ENCODE results near the gene ZNF74. TPM values are rescaled to one million over a fixed set of nuclear protein-coding genes. Genes with fewer than 3 reads are reported as not detected.

The ZNF74 gene
- total RNA-seq, 1 experiment from 2014 or later, result 34.3 TPM

DNA sequence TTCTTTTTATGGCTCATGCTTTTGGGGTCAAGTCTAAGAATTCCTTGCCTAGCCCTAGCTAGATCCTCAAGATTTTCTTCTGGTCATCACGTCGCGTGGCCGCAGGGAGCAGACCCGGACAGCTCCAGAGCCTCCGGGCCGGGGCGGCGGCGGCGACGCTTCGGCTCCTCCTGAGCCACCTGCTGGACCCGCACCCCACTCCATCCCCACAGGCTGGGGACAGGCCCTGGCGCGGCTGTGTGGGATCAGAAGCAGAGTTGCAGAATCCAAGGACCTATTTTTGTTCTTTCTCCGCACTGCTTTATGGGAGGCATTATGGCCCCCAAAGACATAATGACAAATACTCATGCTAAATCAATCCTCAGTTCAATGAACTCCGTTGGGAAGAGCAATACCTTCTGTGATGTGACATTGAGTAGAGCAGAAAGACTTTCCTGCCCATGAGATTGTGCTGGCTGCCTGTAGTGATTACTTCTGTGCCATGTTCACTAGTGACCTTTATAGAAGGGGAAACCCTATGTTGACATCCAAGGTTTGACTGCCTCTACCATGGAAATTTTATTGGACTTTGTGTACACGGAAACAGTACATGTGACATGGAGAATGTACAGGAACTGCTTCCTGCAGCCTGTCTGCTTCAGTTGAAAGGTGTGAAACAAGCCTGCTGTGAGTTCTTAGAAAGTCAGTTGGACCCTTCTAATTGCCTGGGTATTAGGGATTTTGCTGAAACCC is 56.0 kb downstream of the ZNF74 start:
- Histone ChIP-seq H3K27me3 (ENCODE audit: insufficient read depth, low read length) (no peaks in the 10 kb centered on the region), H2BK12ac (ENCODE audit: insufficient read length, low read depth, low read length) (no peak overlapping the region), H3K18ac (ENCODE audit: insufficient read length, low read depth, low read length) (no peak overlapping the region), H3K23ac (ENCODE audit: insufficient read length, low read depth, low read length) (no peak overlapping the region), H2BK120ac (ENCODE audit: low read depth, low read length, poor library complexity, severe bottlenecking) (no peak overlapping the region), H2AK5ac (ENCODE audit: insufficient read length, low read length) (no peak overlapping the region), H2BK20ac (ENCODE audit: low read depth, low read length, poor library complexity, severe bottlenecking) (no peak overlapping the region), H3K4ac (ENCODE audit: low read depth, low read length) (no peak overlapping the region), H4K5ac (ENCODE audit: insufficient read length, low read depth, low read length) (no peak overlapping the region), H3K79me2 (ENCODE audit: insufficient read depth, low read length) (no peaks in the 10 kb centered on the region), H3K9ac (ENCODE audit: extremely low read depth, insufficient read length, low read length) (no peak overlapping the region), H3K56ac (ENCODE audit: insufficient read length, low read depth, low read length) (no peak overlapping the region), H3K23me2 (ENCODE audit: insufficient read length, low read depth, low read length, poor library complexity, severe bottlenecking) (no peaks in the 10 kb centered on the region), H4K8ac (replicated peaks; ENCODE audit: insufficient read length, low read depth, low read length) (no peak overlapping the region), H4K20me1 (ENCODE audit: control insufficient read depth, insufficient read depth, insufficient read length) (no peaks in the 10 kb centered on the region), H4K91ac (ENCODE audit: insufficient read length, low read depth, low read length) (no peak overlapping the region), H3K14ac (ENCODE audit: insufficient read depth, low read length) (no peak overlapping the region), H3K79me1 (ENCODE audit: insufficient read depth, low read depth, low read length, poor library complexity, severe bottlenecking) (no peaks in the 10 kb centered on the region), H3K27ac (ENCODE audit: insufficient read length, low read depth, low read length) (no peak overlapping the region), H2BK5ac (ENCODE audit: insufficient read length, low read length) (no peak overlapping the region), H3K4me2 (ENCODE audit: insufficient read depth, insufficient read length, low read length) (no peak overlapping the region), H3K9me3 (ENCODE audit: control insufficient read depth, low read depth, low read length) (no peaks in the 10 kb centered on the region), H2BK15ac (ENCODE audit: low read depth, low read length) (no peak overlapping the region), H3K4me1 (ENCODE audit: insufficient read depth, low read length) (no peaks in the 10 kb centered on the region), H2AFZ (ENCODE audit: low read length) (no peak overlapping the region), H3T11ph (ENCODE audit: low read length) (no peak overlapping the region)
- H3K27ac Mint-ChIP-seq, result no peak overlapping the region
- peaks cover 2% of the 10 kb centered on the region for H3K27me3 Mint-ChIP-seq (ENCODE audit: low read depth)
- H3K4me1 Mint-ChIP-seq, result no peaks in the 10 kb centered on the region
- WGBS (ENCODE audit: extremely low coverage, insufficient read length, low lambda C conversion rate), result no CpG with 5 or more reads among the region's 19 CpGs
- peak; percentile 23 for DNase-seq
- H3K36me3 Mint-ChIP-seq (ENCODE audit: insufficient read depth in 1 of 3, low read depth in 3 of 3), result peaks cover 2 to 4% (median 3%) of the 10 kb centered on the region in 3 experiments; a peak in 2 of 7 replicates
- peaks cover 0 to 2% of the 10 kb centered on the region in 2 experiments; a peak in 1 of 5 replicates for H3K9me3 Mint-ChIP-seq
- H3K4me3 Mint-ChIP-seq, result no peak overlapping the region
- no peak for TF ChIP-seq CTCF (conservative IDR thresholded peaks at IDR 0.05)

All from H9 (cell line).